Vagina (tissue), 2 donors: ENCODE measurements around the gene HEPHL1.

Source experiments
- CTCF ChIP-seq, 3 experiments: fragments of 450-650 bp in 2 of 3; fragments of 200-600 bp in 1 of 3; sonication (generic) in 1 of 3; IDR thresholded peaks; one replicate each; pipeline ENCODE4 v1.5.1; 2017 to 2019; ENCODE audit warnings: antibody characterized with exemption in 3 of 3, mild to moderate bottlenecking in 2 of 3, moderate library complexity in 2 of 3
- POLR2A ChIP-seq, 2 donors: fragments of 450-650 bp; IDR thresholded peaks; one replicate each; pipeline ENCODE4 v1.6.1; 2017; ENCODE audit warnings: antibody characterized with exemption in 2 of 2, mild to moderate bottlenecking in 2 of 2, moderate library complexity in 2 of 2
- POLR2AphosphoS5 ChIP-seq, 2 donors: sonication (generic); formaldehyde crosslinking; IDR thresholded peaks; one replicate each; pipeline ENCODE4 v1.9.0; 2017; ENCODE audit warnings: antibody characterized with exemption in 2 of 2, mild to moderate bottlenecking in 2 of 2, low read depth in 1 of 2; ENCODE audit not compliant: insufficient read depth in 1 of 2

GRCh38 chr11:94154095-94154856 lies 133.1 kb downstream of the HEPHL1 start:
- TF ChIP-seq CTCF (IDR thresholded peaks at IDR 0.05), result no peak
- TF ChIP-seq POLR2A (IDR thresholded peaks at IDR 0.05), result no peak
- TF ChIP-seq POLR2AphosphoS5 (IDR thresholded peaks at IDR 0.05; ENCODE audit: insufficient read depth in 1 of 2, low read depth in 1 of 2), result no peak
